Mesenchymal stem cell (in vitro differentiated cells and primary cell): ENCODE results near the gene HNF4A.
A peak's percentile ranks its signal among the peaks of the same experiment; 100 is the strongest.

Experiments
- DNase-seq: peaks from one replicate; pipeline ENCODE4 v3.0.0-alpha.2; 2013
- H2AFZ ChIP-seq: one replicate; pipeline ENCODE4 v1.6.1; 2013; ENCODE audit warnings: low read depth, mild to moderate bottlenecking, control low read depth, inconsistent platforms, low read length, moderate library complexity
- H2AK5ac ChIP-seq: 2 replicates; pipeline ENCODE4 v1.6.1; 2013; ENCODE audit warnings: low read length, moderate library complexity, mild to moderate bottlenecking, inconsistent platforms; ENCODE audit not compliant: severe bottlenecking
- H2BK120ac ChIP-seq: one replicate; pipeline ENCODE4 v1.6.1; 2013; ENCODE audit warnings: low read depth, mild to moderate bottlenecking, inconsistent platforms, low read length, moderate library complexity
- H2BK12ac ChIP-seq, 2 experiments: one replicate each; pipeline ENCODE4 v1.6.1; 2013; ENCODE audit warnings: inconsistent platforms in 2 of 2, low read length in 2 of 2, mild to moderate bottlenecking in 2 of 2, moderate library complexity in 2 of 2, control low read depth in 1 of 2
- H2BK15ac ChIP-seq: one replicate; pipeline ENCODE4 v1.6.1; 2013; ENCODE audit warnings: mild to moderate bottlenecking, low read depth, inconsistent platforms; ENCODE audit not compliant: poor library complexity, severe bottlenecking
- H2BK5ac ChIP-seq: 2 replicates; pipeline ENCODE4 v1.6.1; 2013; ENCODE audit warnings: low read depth, mild to moderate bottlenecking, low read length, control low read depth, inconsistent platforms; ENCODE audit not compliant: poor library complexity, severe bottlenecking
- H3K14ac ChIP-seq, 2 experiments: one replicate each; pipeline ENCODE4 v1.6.1; 2013; ENCODE audit warnings: inconsistent platforms in 2 of 2, low read length in 2 of 2, control low read depth in 1 of 2, mild to moderate bottlenecking in 1 of 2, moderate library complexity in 1 of 2
- H3K18ac ChIP-seq, 2 experiments: one replicate each; pipeline ENCODE4 v1.6.1; 2013; ENCODE audit warnings: inconsistent platforms in 2 of 2, low read length in 2 of 2, control low read depth in 1 of 2, low read depth in 1 of 2, mild to moderate bottlenecking in 1 of 2
- H3K23ac ChIP-seq, 2 experiments: one replicate each; pipeline ENCODE4 v1.6.1; 2013; ENCODE audit warnings: inconsistent platforms in 2 of 2, low read length in 2 of 2, mild to moderate bottlenecking in 2 of 2, moderate library complexity in 2 of 2, control low read depth in 1 of 2
- H3K27ac ChIP-seq: 2 replicates; pipeline ENCODE4 v1.5.1; 2013; ENCODE audit warnings: mild to moderate bottlenecking, moderate library complexity, low read length, control low read depth, inconsistent platforms; ENCODE audit not compliant: poor library complexity, severe bottlenecking
- H3K27me3 ChIP-seq, 2 experiments: 2 replicates each; pipeline versions ENCODE4 v1.6.1 to v1.7.0; 2013; ENCODE audit warnings: low read length in 2 of 2, mild to moderate bottlenecking in 2 of 2, moderate library complexity in 2 of 2, control low read depth in 1 of 2, inconsistent platforms in 1 of 2; ENCODE audit not compliant: control insufficient read depth in 1 of 2, insufficient read depth in 1 of 2
- H3K36me3 ChIP-seq, 2 experiments: 2 replicates each; pipeline versions ENCODE4 v1.6.1 to v1.7.0; 2013; ENCODE audit warnings: low read length in 2 of 2, control low read depth in 1 of 2, inconsistent platforms in 1 of 2, low read depth in 1 of 2, mild to moderate bottlenecking in 1 of 2; ENCODE audit not compliant: insufficient read depth in 2 of 2, control insufficient read depth in 1 of 2
- H3K4ac ChIP-seq, 2 experiments: one replicate each; pipeline ENCODE4 v1.6.1; 2013; ENCODE audit warnings: inconsistent platforms in 2 of 2, low read length in 2 of 2, mild to moderate bottlenecking in 2 of 2, moderate library complexity in 2 of 2, control low read depth in 1 of 2, low read depth in 1 of 2
- H3K4me1 ChIP-seq: 2 replicates; pipeline ENCODE4 v1.6.1; 2013; ENCODE audit warnings: low read depth, low read length, control low read depth; ENCODE audit not compliant: control insufficient read depth, insufficient read depth
- H3K4me2 ChIP-seq: 2 replicates; pipeline ENCODE4 v1.6.1; 2013; ENCODE audit warnings: low read length, mild to moderate bottlenecking, inconsistent platforms; ENCODE audit not compliant: poor library complexity, severe bottlenecking
- H3K4me3 ChIP-seq, 2 experiments: 2 replicates each; pipeline versions ENCODE4 v1.5.1 to v1.7.0; 2013; ENCODE audit warnings: low read length in 2 of 2, mild to moderate bottlenecking in 2 of 2, control low read depth in 1 of 2, low read depth in 1 of 2; ENCODE audit not compliant: insufficient read depth in 1 of 2
- H3K79me1 ChIP-seq: replicated peaks from 2 replicates; pipeline ENCODE4 v1.6.1; 2013; ENCODE audit warnings: mild to moderate bottlenecking, control low read depth, low read length, inconsistent platforms; ENCODE audit not compliant: poor library complexity, severe bottlenecking
- H3K9ac ChIP-seq: 2 replicates; pipeline ENCODE4 v1.7.0; 2013; ENCODE audit warnings: mild to moderate bottlenecking, low read length, moderate library complexity
- H3K9me3 ChIP-seq: 2 replicates; pipeline ENCODE4 v1.7.0; 2013; ENCODE audit warnings: mild to moderate bottlenecking, low read length; ENCODE audit not compliant: control insufficient read depth
- H4K8ac ChIP-seq: one replicate; pipeline ENCODE4 v1.6.1; 2013; ENCODE audit warnings: inconsistent platforms, mild to moderate bottlenecking, low read length, moderate library complexity
- H4K91ac ChIP-seq: one replicate; pipeline ENCODE4 v1.6.1; 2013; ENCODE audit warnings: mild to moderate bottlenecking, low read length, inconsistent platforms
- WGBS: methylation state at CpG from one replicate; pipeline ENCODE4 v1.1.7; 2013; ENCODE audit warnings: mixed read lengths; 5-methylcytosine and 5-hydroxymethylcytosine counted together

HNF4A gene

GRCh38 chr20:44310664-44311639, 44.5 kb upstream of the HNF4A start, which contains the start of gene FITM2:
Gene FITM2, minus strand, starts transcription at chr20:44311202. Its CDS starts 54 bp downstream, at chr20:44311148.
- no peaks in the 10 kb centered on the region for H3K9me3 ChIP-seq
- peak; percentile 97 for DNase-seq
- H3K27me3 ChIP-seq: no peaks in the 10 kb centered on the region
- peak within 1 kb of the TSS in 1 of 2 experiments; percentile 81 for H3K23ac ChIP-seq
- peak within 1 kb of the TSS; percentile 94 for H4K8ac ChIP-seq
- no peak within 1 kb of the TSS for H3K27ac ChIP-seq
- peaks cover 6 to 12% of the 10 kb centered on the region in 2 experiments for H3K36me3 ChIP-seq
- H2AK5ac ChIP-seq: no peak within 1 kb of the TSS
- H3K4ac ChIP-seq: no peak within 1 kb of the TSS
- 2% methylated on average over 58 of the region's 70 CpGs for WGBS
- H4K91ac ChIP-seq: peak within 1 kb of the TSS; percentile 15
- no peak within 1 kb of the TSS for H2BK5ac ChIP-seq
- peak within 1 kb of the TSS; percentile 83 to 94 for H3K18ac ChIP-seq
- peak within 1 kb of the TSS; percentile 92 for H3K9ac ChIP-seq
- peak within 1 kb of the TSS; percentile 92 for H2AFZ ChIP-seq
- H3K4me2 ChIP-seq: peak within 1 kb of the TSS; percentile 86
- H3K14ac ChIP-seq: peak within 1 kb of the TSS in 1 of 2 experiments; percentile 84
- peaks cover 14% of the 10 kb centered on the region for H3K79me1 ChIP-seq
- H2BK120ac ChIP-seq: no peak within 1 kb of the TSS
- H3K4me1 ChIP-seq: peaks cover 8% of the 10 kb centered on the region
- no peak within 1 kb of the TSS for H2BK15ac ChIP-seq
- H2BK12ac ChIP-seq: peak within 1 kb of the TSS in 1 of 2 experiments; percentile 45
- peak within 1 kb of the TSS; percentile 90 to 100 for H3K4me3 ChIP-seq

DNA sequence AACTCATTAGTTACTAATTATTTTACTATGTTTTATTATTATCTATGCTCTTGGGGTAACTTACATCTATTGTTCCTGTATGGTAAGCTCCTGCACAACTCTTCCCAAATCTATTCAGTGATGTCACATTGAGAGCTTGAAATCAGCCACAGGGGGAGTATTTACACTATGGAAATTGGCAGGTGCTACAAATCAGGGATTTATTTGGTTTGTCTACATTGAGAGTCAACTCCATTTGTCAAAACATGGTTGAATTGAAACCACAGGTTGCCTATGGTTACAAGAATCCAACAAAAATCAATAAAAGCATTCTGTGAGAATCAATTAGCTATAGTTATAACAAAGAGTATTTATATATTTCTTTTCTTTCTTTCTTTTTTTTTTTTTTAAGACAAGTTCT, 40.6 kb upstream of the HNF4A start:
- H3K9ac ChIP-seq: no peak overlapping the region
- H3K4ac ChIP-seq: no peak overlapping the region
- no peak overlapping the region for H3K4me2 ChIP-seq
- no peak overlapping the region for H2AFZ ChIP-seq
- H3K4me1 ChIP-seq: peaks cover 6% of the 10 kb centered on the region
- H3K23ac ChIP-seq: no peak overlapping the region
- no peak for DNase-seq
- no peaks in the 10 kb centered on the region for H3K36me3 ChIP-seq
- H3K27ac ChIP-seq: no peak overlapping the region
- no peaks in the 10 kb centered on the region for H3K9me3 ChIP-seq
- no peak overlapping the region for H2BK5ac ChIP-seq
- no peak overlapping the region for H2BK120ac ChIP-seq
- no peak overlapping the region for H4K8ac ChIP-seq
- no peak overlapping the region for H2BK15ac ChIP-seq
- H3K79me1 ChIP-seq: peaks cover 7% of the 10 kb centered on the region
- H3K18ac ChIP-seq: no peak overlapping the region
- H2AK5ac ChIP-seq: no peak overlapping the region
- no peak overlapping the region for H3K4me3 ChIP-seq
- H3K14ac ChIP-seq: no peak overlapping the region
- H3K27me3 ChIP-seq: peaks cover 0 to 8% of the 10 kb centered on the region in 2 experiments
- no peak overlapping the region for H2BK12ac ChIP-seq
- no peak overlapping the region for H4K91ac ChIP-seq

GRCh38 chr20:44319839-44320422, 35.6 kb upstream of the HNF4A start:
- no peak overlapping the region for H2BK12ac ChIP-seq
- no peak overlapping the region for H3K4ac ChIP-seq
- peaks cover 5% of the 10 kb centered on the region for H3K4me1 ChIP-seq
- no peak overlapping the region for H3K23ac ChIP-seq
- H4K91ac ChIP-seq: no peak overlapping the region
- H3K4me3 ChIP-seq: no peak overlapping the region
- no peak overlapping the region for H3K27ac ChIP-seq
- DNase-seq: peak; percentile 2
- no peak overlapping the region for H3K9ac ChIP-seq
- no peaks in the 10 kb centered on the region for H3K36me3 ChIP-seq
- no peak overlapping the region for H3K4me2 ChIP-seq
- peaks cover 0 to 8% of the 10 kb centered on the region in 2 experiments for H3K27me3 ChIP-seq
- no peak overlapping the region for H3K14ac ChIP-seq
- no peak overlapping the region for H2BK15ac ChIP-seq
- no peak overlapping the region for H2BK120ac ChIP-seq
- H3K9me3 ChIP-seq: no peaks in the 10 kb centered on the region
- no peak overlapping the region for H2BK5ac ChIP-seq
- 87% methylated on average over 2 of the region's 2 CpGs for WGBS
- H2AK5ac ChIP-seq: no peak overlapping the region
- no peak overlapping the region for H3K18ac ChIP-seq
- no peak overlapping the region for H2AFZ ChIP-seq
- no peak overlapping the region for H4K8ac ChIP-seq
- H3K79me1 ChIP-seq: no peaks in the 10 kb centered on the region

DNA sequence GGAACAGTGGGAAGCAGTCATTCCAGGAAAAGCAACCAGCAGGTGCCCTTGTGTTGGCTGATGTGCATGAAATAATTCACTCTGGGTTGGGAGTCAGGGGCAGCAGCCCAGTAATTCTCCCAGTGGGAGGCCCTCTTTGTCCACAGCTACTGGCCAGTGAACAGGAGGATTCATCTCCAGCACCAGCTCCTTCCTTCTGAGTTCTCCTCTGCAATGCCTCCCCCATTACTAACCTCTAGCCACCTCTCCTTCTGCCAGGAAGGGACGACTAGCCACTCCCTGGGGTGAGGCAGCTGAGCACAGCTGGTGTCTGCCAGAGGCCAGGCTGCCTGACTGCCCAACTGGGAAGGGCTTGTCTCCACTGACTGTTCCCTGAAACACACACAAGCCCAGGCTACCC, 31.2 kb upstream of the HNF4A start:
- Histone ChIP-seq H3K9ac (no peak overlapping the region), H3K4ac (no peak overlapping the region)
- 27% methylated on average over 1 of the region's 1 CpG for WGBS

More for the DNA sequence above, 31.2 kb upstream of the HNF4A start:
- H2BK12ac ChIP-seq: no peak overlapping the region
- H3K9me3 ChIP-seq: no peaks in the 10 kb centered on the region
- no peak overlapping the region for H2BK15ac ChIP-seq
- H4K91ac ChIP-seq: no peak overlapping the region
- no peaks in the 10 kb centered on the region for H3K79me1 ChIP-seq
- peak; percentile 3 for DNase-seq
- H3K18ac ChIP-seq: no peak overlapping the region
- peak overlapping the region in 1 of 2 experiments; percentile 73 for H3K23ac ChIP-seq
- no peak overlapping the region for H3K4me2 ChIP-seq
- no peak overlapping the region for H2BK120ac ChIP-seq
- peaks cover 0 to 15% of the 10 kb centered on the region in 2 experiments for H3K27me3 ChIP-seq
- peak overlapping the region in 1 of 2 experiments; percentile 59 for H3K14ac ChIP-seq
- H2AFZ ChIP-seq: no peak overlapping the region
- no peak overlapping the region for H3K4me3 ChIP-seq
- H2BK5ac ChIP-seq: no peak overlapping the region
- H3K36me3 ChIP-seq: no peaks in the 10 kb centered on the region
- H3K4me1 ChIP-seq: peaks cover 13% of the 10 kb centered on the region
- H3K27ac ChIP-seq: peak overlapping the region; percentile 80
- H4K8ac ChIP-seq: no peak overlapping the region
- H2AK5ac ChIP-seq: no peak overlapping the region
